Thyroid gland (tissue), 4 donors: ENCODE results near the gene TUBE1. TPM values are rescaled to one million over a fixed set of nuclear protein-coding genes. Genes with fewer than 3 reads are reported as not detected.

Experiments used
- DNase-seq, 2 donors: peaks; one replicate each; pipeline ENCODE4 v3.0.0-alpha.2; 2019
- H3K27ac ChIP-seq, 3 donors: fragments of 200-600 bp; sonication (generic); 1 replicate in 2 of 3; 2 replicates in 1 of 3; pipeline ENCODE4 v1.5.1; 2016 to 2019; ENCODE audit warnings: mild to moderate bottlenecking in 1 of 3, moderate library complexity in 1 of 3
- H3K27me3 ChIP-seq: fragments of 200-600 bp; sonication (generic); one replicate; pipeline ENCODE4 v1.5.1; 2019
- H3K36me3 ChIP-seq, 2 donors: fragments of 200-600 bp; sonication (generic); one replicate each; pipeline ENCODE4 v1.5.1; 2016 to 2019
- H3K4me1 ChIP-seq, 2 donors: fragments of 200-600 bp; sonication (generic); one replicate each; pipeline ENCODE4 v1.5.1; 2017 to 2019
- H3K4me3 ChIP-seq, 3 donors: fragments of 200-600 bp; sonication (generic); replicated peaks in 1 of 3; 1 replicate in 2 of 3; 2 replicates in 1 of 3; pipeline ENCODE4 v1.5.1; 2016; ENCODE audit warnings: mild to moderate bottlenecking in 1 of 3
- H3K9me3 ChIP-seq: fragments of 200-600 bp; sonication (generic); one replicate; pipeline ENCODE4 v1.5.1; 2017
- CTCF ChIP-seq, 6 experiments: fragments of 200-600 bp in 3 of 6; fragments of 450-650 bp in 3 of 6; sonication (generic) in 3 of 6; IDR thresholded peaks; one replicate each; pipeline ENCODE4 v1.5.1; 2016 to 2019; ENCODE audit warnings: antibody characterized with exemption in 6 of 6, mild to moderate bottlenecking in 2 of 6, inconsistent platforms in 1 of 6, moderate library complexity in 1 of 6
- POLR2A ChIP-seq, 2 donors: fragments of 450-650 bp; IDR thresholded peaks; one replicate each; pipeline ENCODE4 v1.6.1; 2017; ENCODE audit warnings: antibody characterized with exemption in 2 of 2, mild to moderate bottlenecking in 2 of 2, moderate library complexity in 1 of 2
- WGBS, 2 donors: methylation state at CpG; one replicate each; pipeline ENCODE4 v1.1.5; 2017; 5-methylcytosine and 5-hydroxymethylcytosine counted together
- intact Hi-C: fragments of 100-400 bp; cut with DNase I; formaldehyde crosslinking; loops from one replicate; pipeline ENCODE4 v1.15.1; 2023
- total RNA-seq, 4 donors: library from RNA; depleted of rRNA; stranded (reverse); fragments of >200 nt; gene quantifications; one replicate each; pipeline ENCODE4 v1.2.3, GENCODE V29; 2016

The TUBE1 gene
- total RNA-seq, 4 donors from 2014 or later, result 28.8 to 56.4 (median 38.8) TPM

- Histone ChIP-seq H3K4me3 (no peak overlapping the region), H3K9me3 (no peaks in the 10 kb centered on the region), H3K36me3 (peaks cover 0 to 9% of the 10 kb centered on the region in 2 donors), H3K4me1 (no peaks in the 10 kb centered on the region), H3K27ac (no peak overlapping the region), H3K27me3 (no peaks in the 10 kb centered on the region)
- intact Hi-C loops, result no loop called here
- no peak for TF ChIP-seq POLR2A (IDR thresholded peaks at IDR 0.05)
- no peak for TF ChIP-seq CTCF (IDR thresholded peaks at IDR 0.05)
- no peak for DNase-seq
These were observed 30.8 kb upstream of the TUBE1 start for GRCh38 chr6:112118034-112118433.

- intact Hi-C loops, result no loop called here
- Histone ChIP-seq H3K9me3 (no peaks in the 10 kb centered on the region), H3K27me3 (no peaks in the 10 kb centered on the region), H3K36me3 (peaks cover 0 to 9% of the 10 kb centered on the region in 2 donors), H3K27ac (no peak overlapping the region), H3K4me3 (no peak overlapping the region), H3K4me1 (peaks cover 0 to 2% of the 10 kb centered on the region in 2 donors)
- DNase-seq, result no peak
- TF ChIP-seq CTCF (IDR thresholded peaks at IDR 0.05) (no peak), POLR2A (IDR thresholded peaks at IDR 0.05) (no peak)
- 76 to 87% methylated on average over 1 of the region's 1 CpG for WGBS, 2 donors
These were observed 30.3 kb upstream of the TUBE1 start for GRCh38 chr6:112117554-112117953.

GRCh38 chr6:112116221-112116620 is 28.9 kb upstream of the TUBE1 start:
- H3K27ac ChIP-seq, result no peak overlapping the region
- 83 to 100% methylated on average over 1 of the region's 1 CpG for WGBS, 2 donors
- intact Hi-C loops, result no loop called here

GRCh38 chr6:112114577-112115223 is 27.4 kb upstream of the TUBE1 start:
- TF ChIP-seq POLR2A (IDR thresholded peaks at IDR 0.05) (no peak), CTCF (IDR thresholded peaks at IDR 0.05) (no peak)
- intact Hi-C loops, result no loop called here
- Histone ChIP-seq H3K9me3 (no peaks in the 10 kb centered on the region), H3K27me3 (no peaks in the 10 kb centered on the region), H3K4me1 (peaks cover 0 to 7% of the 10 kb centered on the region in 2 donors), H3K36me3 (peaks cover 0 to 1% of the 10 kb centered on the region in 2 donors), H3K27ac (no peak overlapping the region), H3K4me3 (no peak overlapping the region)
- no peak for DNase-seq
- 95 to 98% methylated on average over 3 of the region's 3 CpGs for WGBS, 2 donors

More at GRCh38 chr6:112116221-112116620, 28.9 kb upstream of the TUBE1 start:
- no peaks in the 10 kb centered on the region for H3K27me3 ChIP-seq
- H3K9me3 ChIP-seq, result no peaks in the 10 kb centered on the region
- no peak for DNase-seq
- peaks cover 0 to 7% of the 10 kb centered on the region in 2 donors for H3K4me1 ChIP-seq
- H3K4me3 ChIP-seq, result no peak overlapping the region
- TF ChIP-seq POLR2A (IDR thresholded peaks at IDR 0.05) (no peak), CTCF (IDR thresholded peaks at IDR 0.05) (no peak)
- H3K36me3 ChIP-seq, result peaks cover 0 to 6% of the 10 kb centered on the region in 2 donors

- no peak for TF ChIP-seq CTCF (IDR thresholded peaks at IDR 0.05)
- TF ChIP-seq POLR2A (IDR thresholded peaks at IDR 0.05), result no peak
- H3K4me1 ChIP-seq, result peaks cover 2 to 7% of the 10 kb centered on the region in 2 donors
- intact Hi-C loops, result no loop called here
- no peaks in the 10 kb centered on the region for H3K9me3 ChIP-seq
- no peaks in the 10 kb centered on the region for H3K36me3 ChIP-seq
- no peak overlapping the region for H3K4me3 ChIP-seq
- DNase-seq, result no peak
- no peak overlapping the region for H3K27ac ChIP-seq
- no peaks in the 10 kb centered on the region for H3K27me3 ChIP-seq
These were observed 26.6 kb upstream of the TUBE1 start for GRCh38 chr6:112113918-112114317.
